T-helper 22 cell (primary cell): ENCODE results near the gene UCN3.
"Not testable (repeated sequence)": the region's sequence is repeated elsewhere in the genome, so short reads cannot be mapped to it uniquely, and the experiment has no call there.

Source experiments
- DNase-seq: peaks from one replicate; pipeline ENCODE4 v3.0.0-alpha.2; 2020; ENCODE audit warnings: low read depth

Gene UCN3

DNA sequence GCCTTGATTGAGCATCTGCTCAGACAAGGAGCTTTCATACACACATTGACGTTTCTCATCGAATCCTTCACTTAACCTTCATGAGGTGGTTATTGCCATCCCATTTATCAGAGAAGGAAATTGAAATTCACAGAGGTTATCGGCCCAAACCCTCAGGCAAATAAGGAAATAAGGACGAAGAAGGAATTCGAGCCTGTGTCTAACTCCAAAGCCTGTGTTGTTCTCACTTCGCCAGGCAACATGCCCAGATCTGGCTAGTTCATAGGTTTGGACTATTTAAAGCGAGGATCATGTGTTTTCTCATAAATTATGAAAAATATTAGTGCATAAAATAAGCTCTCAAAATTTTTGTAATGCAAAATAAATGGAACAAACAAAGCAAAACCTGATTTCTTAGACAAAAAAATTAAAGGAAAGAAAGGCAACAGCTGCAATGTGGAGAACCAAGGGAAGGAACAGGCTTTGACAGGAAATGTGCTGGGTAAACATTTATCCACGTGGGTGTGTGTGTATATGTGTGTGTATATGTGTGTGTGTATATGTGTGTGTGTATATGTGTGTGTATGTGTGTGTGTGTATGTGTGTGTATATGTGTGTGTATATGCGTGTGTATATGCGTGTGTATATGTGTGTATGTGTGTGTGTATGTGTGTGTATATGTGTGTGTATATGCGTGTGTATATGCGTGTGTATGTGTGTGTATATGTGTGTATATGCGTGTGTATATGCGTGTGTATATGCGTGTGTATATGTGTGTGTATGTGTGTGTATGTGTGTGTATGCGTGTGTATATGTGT, 4.8 kb downstream of the UCN3 start:
- no peak for DNase-seq

DNA sequence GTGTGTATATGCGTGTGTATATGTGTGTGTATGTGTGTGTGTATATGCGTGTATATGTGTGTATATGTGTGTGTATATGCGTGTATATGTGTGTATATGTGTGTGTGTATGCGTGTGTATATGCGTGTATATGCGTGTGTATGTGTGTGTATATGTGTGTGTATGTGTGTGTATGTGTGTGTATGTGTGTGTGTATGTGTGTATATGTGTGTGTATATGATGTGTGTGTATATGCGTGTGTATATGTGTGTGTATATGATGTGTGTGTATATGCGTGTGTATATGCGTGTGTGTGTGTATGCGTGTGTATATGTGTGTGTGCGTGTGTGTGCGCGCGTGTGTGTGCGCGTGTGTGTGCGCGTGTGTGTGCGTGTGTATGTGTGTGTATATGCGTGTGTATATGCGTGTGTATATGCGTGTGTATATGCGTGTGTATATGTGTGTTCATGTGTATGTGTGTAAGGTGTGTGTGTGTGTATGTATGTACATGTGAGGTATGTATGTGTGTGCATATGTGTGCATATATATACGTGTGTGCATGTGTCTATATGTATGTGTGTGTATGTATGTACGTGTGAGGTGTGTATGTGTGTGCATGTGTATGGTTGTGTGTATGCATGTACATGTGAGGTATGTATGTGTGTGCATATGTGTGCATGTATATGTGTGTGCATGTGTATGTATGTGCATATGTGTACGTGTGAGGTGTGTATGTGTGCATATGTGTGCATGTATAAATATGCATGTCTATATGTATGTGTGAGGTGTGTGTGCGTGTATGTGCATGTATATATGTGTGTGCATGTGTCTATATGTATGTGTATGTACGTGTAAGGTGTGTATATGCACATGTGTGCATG, 6.0 kb downstream of the UCN3 start:
- no peak for DNase-seq

DNA sequence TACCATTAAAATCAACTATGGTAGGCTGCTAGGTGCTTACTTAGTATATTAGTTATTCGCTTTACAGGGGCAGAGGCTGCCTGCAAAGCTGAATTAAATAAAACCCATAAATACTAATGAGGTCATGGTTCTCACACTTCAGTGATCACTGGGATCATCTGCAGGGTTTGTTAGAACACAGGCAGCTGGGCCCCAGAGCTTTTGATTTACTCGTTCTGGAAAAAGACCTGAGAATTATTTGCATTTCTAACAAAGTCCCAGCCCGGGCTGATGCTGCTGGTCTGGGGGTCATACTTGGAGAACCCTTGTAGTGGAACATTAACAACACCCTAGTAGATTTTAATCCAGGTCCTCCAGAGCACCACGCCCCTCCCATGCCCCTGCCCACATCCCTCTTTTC, 8.5 kb downstream of the UCN3 start:
- no peak for DNase-seq

DNA sequence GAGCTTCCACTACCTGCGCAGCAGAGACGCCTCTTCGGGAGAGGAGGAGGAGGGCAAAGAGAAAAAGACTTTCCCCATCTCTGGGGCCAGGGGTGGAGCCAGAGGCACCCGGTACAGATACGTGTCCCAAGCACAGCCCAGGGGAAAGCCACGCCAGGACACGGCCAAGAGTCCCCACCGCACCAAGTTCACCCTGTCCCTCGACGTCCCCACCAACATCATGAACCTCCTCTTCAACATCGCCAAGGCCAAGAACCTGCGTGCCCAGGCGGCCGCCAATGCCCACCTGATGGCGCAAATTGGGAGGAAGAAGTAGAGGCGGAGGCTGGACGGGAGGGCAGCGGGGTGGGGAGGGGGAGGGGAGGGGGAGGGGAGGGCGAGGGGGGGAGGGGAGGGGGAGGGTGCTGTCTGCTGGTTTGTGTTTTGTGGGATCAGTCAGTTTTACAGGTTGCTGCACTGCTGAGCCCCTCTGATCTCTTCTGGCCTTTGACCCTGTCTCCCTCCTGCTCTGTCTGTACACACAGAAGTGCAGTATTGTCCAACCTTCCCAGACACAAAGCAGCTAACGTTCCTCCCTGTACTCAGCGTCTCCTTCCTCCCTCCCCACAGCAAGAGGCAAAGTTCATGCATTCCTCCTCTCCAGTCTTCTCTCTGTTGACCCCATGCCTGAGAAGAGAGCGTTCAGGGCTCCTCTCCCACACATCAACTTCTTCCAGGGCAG, 9.3 kb downstream of the UCN3 start:
- DNase-seq: no peak

DNA sequence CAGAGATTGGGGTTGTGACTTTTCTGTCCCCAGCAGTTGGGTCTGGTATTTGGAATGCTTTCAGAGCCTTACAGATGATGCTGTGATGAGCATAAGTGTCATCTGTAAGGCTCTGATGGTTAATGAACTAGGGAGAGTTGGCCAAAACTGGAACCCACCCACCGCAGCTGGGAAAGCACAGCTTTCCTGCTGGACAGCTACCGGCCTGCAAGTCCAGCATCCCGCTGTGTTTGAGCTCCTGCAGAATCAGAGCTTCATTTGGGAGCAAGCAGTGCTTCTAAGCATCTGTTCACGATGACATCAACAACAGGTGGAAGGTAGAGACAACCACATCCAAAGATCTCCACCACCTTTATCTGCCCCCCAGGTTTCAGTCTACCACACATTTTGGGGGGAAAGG, 11.7 kb downstream of the UCN3 start:
- no peak for DNase-seq

DNA sequence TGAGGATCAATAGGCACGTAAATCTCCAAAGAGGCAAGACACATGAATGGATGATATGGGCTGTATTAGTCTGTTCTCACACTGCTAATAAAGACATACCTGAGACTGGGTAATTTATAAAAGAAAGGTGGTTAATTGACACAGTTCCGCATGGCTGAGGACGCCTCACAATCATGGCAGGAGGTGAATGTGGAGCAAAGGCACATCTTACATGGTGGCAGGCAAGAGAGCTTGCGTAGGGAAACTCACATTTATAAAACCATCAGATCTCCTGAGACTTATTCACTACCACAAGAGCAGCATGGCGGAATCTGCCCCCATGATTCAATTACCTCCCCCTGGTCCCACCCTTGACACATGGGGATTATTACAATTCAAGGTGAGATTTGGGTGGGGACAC, 14.4 kb downstream of the UCN3 start:
- not testable (repeated sequence) for DNase-seq

DNA sequence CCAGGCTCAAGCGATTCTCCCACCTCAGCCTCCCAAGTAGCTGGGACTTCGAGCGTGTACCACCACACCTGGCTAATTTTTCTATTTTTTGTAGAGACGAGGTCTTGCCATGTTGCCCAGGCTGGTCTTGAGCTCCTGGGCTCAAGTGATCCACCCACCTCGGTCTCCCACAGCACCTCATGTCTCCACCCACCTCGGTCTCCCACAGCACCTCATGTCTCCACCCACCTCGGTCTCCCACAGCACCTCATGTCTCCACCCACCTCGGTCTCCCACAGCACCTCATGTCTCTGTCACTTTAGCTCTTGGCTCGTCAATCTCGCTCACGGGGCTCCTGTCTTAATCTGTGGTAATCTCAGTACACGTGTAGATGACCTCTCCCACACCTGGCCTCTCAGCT, 15.6 kb downstream of the UCN3 start:
- not testable (repeated sequence) for DNase-seq

DNA sequence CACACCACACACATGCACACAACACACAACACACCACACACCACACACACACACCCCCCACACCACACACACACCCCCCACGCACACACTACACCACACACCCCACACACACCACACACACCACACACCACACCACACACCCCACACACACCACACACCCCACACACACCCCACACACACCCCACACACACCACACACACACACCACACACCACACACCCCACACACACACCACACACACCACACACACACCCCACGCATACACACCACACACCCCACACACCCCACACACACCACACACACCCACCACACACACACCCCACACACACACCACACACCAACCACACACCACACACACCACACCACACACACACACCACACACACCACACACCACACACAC, 16.4 kb downstream of the UCN3 start:
- DNase-seq: no peak

DNA sequence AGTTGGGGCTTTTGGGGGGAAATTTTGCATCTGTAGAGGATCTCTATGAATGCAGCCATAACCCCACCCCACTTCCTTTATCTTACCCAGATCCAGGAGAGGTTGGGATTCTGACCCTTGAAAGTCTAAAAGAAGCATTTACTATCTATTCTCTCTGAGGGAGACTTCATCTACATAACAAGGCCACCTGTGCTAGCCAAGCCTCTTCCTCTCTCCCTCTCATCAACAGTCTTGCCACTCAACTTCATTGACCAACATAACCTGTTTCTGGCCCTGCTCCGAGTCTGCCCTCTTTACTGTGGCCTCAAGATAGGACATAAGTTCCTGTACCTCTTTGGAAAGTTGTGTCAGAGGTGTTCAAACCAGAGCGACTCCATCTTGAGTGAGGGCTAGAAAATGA, 20.5 kb downstream of the UCN3 start:
- DNase-seq: no peak

DNA sequence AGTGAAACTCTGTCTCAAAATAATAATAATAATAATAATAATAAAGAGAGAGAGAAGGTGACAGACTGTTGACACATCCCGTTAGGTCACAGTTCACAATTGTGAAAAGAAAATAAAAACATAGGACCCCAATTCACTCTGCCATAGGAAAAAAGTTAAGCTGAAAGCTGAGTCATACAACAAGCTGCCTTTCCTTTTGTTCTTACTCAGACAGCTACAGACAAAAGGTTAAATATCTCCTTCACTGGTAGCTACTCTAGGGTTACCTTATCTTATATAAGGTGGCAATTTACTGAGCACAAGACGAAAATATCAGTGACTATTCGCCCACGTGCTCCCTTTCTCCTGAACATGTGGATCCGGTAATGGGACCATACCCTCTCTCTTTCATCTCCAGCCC, 22.4 kb downstream of the UCN3 start:
- no peak for DNase-seq

DNA sequence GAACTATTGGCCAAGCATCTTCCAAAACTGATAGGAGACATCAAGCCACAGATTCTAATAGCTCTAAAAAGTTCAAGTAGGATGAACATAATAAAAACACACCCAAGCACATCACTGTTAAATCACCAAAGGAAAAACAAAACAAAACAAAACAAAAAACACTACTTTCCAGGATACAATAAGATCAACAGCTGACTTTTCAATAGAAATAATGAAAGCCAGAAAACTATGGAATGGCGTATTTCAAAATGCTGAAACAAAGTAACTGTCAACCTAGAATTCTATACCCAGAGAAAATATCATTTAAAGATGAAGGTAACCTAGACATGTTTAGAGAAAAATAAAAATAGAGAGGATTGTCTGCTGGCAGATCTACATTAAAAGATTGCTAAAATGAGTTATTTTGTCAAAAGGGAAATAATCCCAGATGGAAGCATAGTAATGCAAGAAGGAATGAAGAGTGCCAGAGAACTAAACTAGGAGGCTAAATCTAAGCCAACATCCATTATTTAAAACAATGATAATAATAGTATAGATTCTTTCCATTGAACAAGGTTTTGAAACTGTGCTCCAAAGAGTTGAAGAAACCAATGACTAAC, 25.9 kb downstream of the UCN3 start:
- no peak for DNase-seq

DNA sequence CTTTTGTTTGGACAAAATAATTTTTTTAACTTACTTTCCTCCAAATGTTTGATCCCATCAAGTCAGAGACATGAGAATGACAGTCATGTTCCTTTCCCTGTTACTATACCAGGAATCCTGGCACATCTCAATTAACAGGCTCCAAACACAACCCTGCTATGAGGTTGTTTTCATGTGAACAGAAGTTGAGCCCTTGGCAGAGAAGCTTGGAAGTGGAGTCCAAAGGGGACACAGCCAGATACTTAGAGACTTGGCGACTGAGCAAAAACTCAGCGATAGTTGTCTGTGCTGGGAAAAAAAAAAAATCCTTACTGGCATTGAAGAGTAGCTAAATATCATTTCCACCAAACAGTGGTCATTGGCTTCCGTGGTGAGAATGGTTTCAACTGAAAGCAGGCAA, 27.0 kb downstream of the UCN3 start:
- no peak for DNase-seq

DNA sequence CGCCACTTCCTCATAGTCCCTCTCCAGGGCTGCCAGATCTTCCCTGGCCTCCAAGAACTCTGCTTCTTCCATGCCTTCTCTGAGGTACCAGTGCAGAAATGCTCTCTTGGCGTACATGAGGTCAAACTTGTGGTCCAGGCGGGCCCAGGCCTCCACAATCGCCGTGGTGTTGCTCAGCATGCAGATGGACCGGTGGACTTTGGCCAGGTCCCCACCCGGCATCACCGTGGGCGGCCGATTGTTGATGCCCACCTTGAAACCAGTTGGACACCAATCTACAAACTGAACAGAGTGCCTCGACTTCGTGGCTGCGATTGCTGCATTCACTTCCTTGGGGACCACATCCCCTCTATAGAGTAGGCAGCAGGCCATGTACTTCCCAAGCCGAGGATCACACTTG, 28.8 kb downstream of the UCN3 start:
- DNase-seq: no peak

DNA sequence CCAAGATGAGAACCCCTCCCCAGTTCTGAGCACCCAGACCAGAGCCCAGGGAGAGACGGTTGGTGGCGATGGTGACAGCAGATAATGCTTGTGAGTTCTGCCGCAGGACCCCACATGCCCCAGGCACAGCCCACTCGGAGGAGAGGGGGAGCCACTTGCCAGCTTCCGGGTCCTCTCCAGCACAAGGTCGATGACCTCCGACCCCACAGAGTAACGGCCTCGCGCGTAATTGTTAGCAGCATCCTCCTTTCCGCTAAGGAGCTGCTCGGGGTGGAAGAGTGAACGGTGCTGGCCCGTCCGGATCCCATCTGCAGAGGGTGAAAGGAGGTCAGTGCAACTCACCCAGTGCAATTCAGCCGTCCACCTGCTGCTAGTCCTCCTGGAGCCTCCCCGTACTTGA, 30.4 kb downstream of the UCN3 start:
- DNase-seq: no peak

DNA sequence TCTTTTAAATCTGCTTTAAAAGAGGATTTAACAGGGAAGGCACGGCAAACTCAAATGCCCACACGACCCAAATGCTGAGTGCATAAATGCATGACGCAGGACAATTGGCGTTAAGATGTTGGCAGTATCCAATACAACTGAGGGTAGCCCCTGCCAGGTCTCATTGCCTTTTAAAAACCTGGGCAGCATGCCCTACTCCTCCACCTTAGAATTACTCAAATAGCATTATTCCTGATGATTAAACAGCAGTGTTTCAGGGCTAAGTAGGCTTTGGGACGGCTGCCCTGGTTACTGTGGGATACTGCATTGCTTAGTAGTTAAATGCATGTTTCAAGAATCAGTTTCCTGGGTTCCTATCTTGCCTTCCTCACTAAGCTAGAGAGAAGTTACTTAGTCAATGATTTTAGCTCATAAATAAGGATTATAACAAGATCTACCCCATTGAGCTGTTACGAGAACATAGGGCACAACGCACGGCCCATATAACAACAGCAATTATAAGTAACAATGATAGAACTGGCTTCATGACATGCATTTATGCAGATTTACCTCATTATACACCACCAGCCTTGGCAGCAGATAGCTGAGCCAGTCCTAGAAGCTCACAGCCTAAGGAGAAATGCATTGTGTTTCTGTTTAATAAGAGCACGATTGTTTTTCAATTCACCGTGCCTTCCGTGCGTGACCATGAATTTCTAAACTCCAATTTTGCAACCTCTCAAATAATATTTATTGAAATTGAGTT, 32.0 kb downstream of the UCN3 start:
- DNase-seq: no peak

DNA sequence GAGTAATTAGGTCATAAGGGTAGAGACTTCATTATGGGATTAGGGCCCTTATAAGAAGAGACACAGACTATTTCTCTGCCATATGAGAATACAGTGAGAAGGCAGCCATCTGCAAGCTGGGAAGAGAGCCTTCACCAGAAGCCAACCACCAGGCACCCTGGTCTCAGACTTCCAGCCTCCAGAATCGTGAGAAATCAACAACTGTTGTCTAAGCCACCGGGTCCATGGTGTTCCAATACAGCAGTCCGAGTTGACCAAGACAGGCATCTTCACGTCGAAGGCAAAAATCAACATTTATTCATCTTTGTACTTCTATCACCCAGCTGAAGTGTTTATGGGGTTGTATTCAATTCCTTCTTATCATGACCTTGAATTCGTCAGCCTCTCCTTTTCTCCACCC, 34.6 kb downstream of the UCN3 start:
- DNase-seq: no peak

DNA sequence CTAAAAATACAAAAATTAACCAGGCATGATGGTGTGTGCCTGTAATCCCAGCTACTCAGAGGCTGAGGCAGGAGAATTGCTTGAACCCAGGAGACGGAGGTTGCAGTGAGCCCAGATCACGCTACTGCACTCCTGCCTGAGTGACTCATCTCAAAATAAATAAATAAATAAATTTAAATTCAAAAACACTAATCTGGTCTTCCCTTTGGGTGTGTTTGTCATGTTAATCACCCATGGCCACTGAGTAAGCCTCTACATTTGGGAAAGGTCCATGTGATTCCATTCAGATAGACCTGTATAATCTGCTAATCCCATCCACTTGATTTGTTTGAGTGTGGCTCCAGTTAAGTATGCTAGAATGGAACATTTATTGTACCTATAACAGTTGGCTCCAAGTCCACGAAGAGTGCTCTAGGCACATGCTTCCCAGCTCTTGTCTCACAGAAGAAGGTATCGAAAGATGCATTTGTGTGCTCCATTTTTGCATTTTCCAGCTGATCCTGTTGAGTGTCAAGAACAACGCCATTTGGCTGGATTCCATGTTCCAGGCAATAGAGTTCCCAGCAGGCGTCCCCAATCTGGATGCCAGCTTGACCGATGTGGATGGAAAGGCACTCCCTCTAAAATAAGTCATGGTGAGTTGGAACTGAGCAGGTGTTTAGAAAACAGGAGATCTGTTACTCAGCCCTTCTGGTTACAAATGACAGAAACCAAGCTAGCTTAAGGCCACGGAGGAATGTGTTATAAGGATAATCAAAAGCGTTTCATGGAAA, 35.9 kb downstream of the UCN3 start:
- no peak for DNase-seq

DNA sequence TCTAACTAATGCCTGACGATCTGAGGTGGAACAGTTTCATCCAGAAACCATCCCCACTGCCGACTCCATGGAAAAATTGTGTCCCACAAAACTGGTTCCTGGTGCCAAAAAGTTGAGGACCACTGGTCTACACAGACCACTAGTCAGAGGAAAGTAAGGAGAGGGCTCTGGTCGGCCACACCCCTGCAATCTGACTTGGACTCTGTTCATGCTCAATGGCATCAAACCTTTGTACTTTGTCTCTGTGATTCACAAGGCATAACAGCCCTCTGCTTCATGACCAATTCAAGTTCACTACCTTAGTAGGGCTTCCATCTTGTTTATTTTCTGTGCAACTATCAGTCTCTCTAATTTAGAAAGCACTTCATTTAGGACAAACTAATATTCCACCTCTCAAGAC, 38.0 kb downstream of the UCN3 start:
- no peak for DNase-seq

DNA sequence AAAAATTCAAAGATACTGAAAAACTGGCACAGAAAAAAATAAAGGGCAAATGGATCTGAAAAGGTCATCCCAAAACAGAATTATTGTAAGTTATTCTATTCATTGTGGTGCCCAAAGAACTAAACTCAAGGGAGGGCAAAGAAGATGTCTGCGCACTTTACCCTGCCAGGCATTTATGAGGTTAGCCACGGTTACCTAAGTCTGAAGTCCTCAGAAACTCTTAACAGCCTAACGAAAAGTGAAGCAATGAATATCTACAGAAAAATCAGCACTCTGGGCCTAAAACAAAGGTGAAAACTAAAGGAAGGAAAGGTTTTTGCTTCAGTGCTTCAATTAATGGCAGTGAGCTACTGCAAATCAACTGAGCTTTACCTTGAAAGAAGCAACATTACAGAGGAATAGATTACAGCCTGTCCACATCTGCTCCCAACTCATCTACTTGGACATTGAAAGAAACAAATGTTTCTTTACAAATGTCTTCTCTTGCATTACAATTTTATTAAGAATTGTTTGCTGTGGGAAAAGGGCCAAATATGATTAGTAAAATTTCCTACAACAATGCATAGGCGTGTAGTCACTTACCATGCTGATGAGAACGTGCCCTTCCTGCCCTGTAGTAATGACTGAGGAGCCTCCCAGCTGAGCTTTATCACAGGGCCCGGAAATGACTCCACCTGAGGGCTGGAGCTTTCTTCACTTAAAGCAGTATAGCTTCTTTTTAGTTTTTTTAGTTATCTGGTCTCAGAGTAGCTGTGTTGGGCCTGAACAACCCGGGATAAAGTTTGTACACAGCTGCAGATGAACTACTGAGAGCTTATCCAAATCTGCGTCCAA, 39.7 kb downstream of the UCN3 start, which contains the start of gene TUBAL3:
Gene TUBAL3 (minus strand): TSS at position 621 of the 834 bp plus-strand sequence. CDS start 36 bp downstream, at position 585.
- no peak for DNase-seq

DNA sequence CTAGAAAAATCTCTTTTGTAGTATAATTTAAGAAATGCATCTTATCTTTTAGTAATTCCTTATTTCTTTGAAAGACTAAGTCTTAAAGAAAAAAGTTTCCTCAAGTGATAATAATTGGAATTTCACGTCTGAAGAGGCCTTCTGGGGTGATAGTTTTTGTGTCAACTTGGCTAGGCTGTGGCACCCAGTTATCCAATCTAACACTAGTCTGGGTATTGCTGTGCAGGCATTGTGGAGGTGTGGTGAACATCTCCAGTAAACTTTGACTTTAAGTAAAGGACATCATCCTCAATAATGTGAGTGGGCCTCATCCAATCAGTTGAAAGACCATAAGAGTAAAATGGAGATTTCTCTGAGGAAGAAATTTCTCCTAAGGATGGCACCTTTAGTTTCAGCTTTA, 42.2 kb downstream of the UCN3 start:
- no peak for DNase-seq
